HL-60 (cell line): ENCODE results near the gene RSRP1.

Experiments used
- GABPA ChIP-seq: IDR thresholded peaks from 2 replicates; pipeline ENCODE4 v1.6.1; 2012; ENCODE audit warnings: low read depth
- POLR2AphosphoS5 ChIP-seq: IDR thresholded peaks from 2 replicates; pipeline ENCODE4 v1.6.1; 2012; ENCODE audit warnings: low read depth
- SPI1 ChIP-seq: IDR thresholded peaks from 2 replicates; pipeline ENCODE4 v1.6.1; 2012; ENCODE audit warnings: low read depth, mild to moderate bottlenecking, borderline replicate concordance
- TF ChIP-seq, protein P1 (sequence below): IDR thresholded peaks from one replicate; pipeline ENCODE4 v1.5.1; 2011; ENCODE audit warnings: low read length, control low read depth, inconsistent platforms; ENCODE audit not compliant: insufficient read depth

- TF ChIP-seq, protein P1, sequence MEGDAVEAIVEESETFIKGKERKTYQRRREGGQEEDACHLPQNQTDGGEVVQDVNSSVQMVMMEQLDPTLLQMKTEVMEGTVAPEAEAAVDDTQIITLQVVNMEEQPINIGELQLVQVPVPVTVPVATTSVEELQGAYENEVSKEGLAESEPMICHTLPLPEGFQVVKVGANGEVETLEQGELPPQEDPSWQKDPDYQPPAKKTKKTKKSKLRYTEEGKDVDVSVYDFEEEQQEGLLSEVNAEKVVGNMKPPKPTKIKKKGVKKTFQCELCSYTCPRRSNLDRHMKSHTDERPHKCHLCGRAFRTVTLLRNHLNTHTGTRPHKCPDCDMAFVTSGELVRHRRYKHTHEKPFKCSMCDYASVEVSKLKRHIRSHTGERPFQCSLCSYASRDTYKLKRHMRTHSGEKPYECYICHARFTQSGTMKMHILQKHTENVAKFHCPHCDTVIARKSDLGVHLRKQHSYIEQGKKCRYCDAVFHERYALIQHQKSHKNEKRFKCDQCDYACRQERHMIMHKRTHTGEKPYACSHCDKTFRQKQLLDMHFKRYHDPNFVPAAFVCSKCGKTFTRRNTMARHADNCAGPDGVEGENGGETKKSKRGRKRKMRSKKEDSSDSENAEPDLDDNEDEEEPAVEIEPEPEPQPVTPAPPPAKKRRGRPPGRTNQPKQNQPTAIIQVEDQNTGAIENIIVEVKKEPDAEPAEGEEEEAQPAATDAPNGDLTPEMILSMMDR: no peak
- no peak for TF ChIP-seq SPI1
- no peak for TF ChIP-seq POLR2AphosphoS5
- no peak for TF ChIP-seq GABPA
Observed at GRCh38 chr1:25193229-25193628, 54.0 kb downstream of the RSRP1 start.
